Measurements from ENCODE around the gene PARD6B. TPM values are rescaled to one million over a fixed set of nuclear protein-coding genes. Genes with fewer than 3 reads are reported as not detected.

PARD6B gene
- total and polyA plus RNA-seq, 2 donors from 2014 or later = 9.2 to 72.0 TPM

DNA sequence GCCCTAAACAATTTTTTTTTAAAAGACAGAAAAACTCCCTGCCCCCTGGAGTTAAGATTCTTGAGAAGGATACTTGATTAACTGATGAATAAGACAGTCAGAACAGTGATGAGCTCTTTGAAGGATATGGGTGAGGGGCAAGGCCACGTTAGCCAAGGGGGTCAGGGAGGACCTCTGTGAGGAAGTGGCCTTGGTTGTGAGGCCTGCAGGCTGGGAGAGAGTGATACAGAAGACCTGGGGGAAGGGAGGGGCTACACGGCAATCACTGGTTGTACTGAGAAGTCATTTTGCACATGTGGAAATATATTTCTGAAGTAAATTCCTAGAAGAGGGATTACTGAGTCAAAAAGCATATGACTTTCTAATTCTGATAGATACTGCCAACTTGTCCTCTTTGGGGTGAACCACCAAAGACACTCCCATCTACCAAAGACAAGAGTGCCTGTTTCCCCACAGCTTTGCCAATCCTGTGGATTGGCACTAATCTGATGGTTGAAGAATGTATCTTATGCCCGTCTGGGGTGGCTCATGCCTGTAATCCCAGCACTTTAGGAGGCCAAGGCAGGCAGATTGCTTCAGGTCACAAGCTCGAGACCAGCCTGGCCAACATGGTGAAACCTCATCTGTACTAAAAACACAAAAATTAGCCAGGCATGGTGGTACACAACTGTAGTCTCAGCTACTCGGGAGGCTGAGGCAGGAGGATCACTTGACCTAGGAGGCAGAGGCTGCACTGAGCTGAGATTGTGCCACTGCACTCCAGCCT lies 41.2 kb downstream of the PARD6B start:
- H3K4me1 ChIP-seq (ENCODE audit: control insufficient read depth in 2 of 3, insufficient read depth in 2 of 3, low read depth in 1 of 3, low read length in 3 of 3) = no peaks in the 10 kb centered on the region
- no peak overlapping the region for H3K4me3 ChIP-seq (ENCODE audit: low read length in 3 of 3)
- H3K9ac ChIP-seq (ENCODE audit: low read length in 3 of 3) = no peak overlapping the region
- FAIRE-seq = no peak
- H3K27me3 ChIP-seq (ENCODE audit: control insufficient read depth, insufficient read depth, low read length) = no peaks in the 10 kb centered on the region
- peak in 1 of 5 donors; percentile 22 for DNase-seq
- TF ChIP-seq, protein P1, sequence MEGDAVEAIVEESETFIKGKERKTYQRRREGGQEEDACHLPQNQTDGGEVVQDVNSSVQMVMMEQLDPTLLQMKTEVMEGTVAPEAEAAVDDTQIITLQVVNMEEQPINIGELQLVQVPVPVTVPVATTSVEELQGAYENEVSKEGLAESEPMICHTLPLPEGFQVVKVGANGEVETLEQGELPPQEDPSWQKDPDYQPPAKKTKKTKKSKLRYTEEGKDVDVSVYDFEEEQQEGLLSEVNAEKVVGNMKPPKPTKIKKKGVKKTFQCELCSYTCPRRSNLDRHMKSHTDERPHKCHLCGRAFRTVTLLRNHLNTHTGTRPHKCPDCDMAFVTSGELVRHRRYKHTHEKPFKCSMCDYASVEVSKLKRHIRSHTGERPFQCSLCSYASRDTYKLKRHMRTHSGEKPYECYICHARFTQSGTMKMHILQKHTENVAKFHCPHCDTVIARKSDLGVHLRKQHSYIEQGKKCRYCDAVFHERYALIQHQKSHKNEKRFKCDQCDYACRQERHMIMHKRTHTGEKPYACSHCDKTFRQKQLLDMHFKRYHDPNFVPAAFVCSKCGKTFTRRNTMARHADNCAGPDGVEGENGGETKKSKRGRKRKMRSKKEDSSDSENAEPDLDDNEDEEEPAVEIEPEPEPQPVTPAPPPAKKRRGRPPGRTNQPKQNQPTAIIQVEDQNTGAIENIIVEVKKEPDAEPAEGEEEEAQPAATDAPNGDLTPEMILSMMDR (IDR thresholded peaks at IDR 0.05; ENCODE audit: borderline replicate concordance, extremely low read depth, insufficient read depth) = no peak
- no peaks in the 10 kb centered on the region for H3K9me3 ChIP-seq (ENCODE audit: control insufficient read depth in 2 of 3, insufficient read depth in 1 of 3, low read length in 3 of 3)
- intact Hi-C loops (cut with DNase I) = no loop called here
- H3K36me3 ChIP-seq (ENCODE audit: control insufficient read depth in 2 of 3, insufficient read depth in 3 of 3, low read length in 3 of 3) = no peaks in the 10 kb centered on the region
- H3K27ac ChIP-seq (ENCODE audit: low read depth in 2 of 2, low read length in 2 of 2) = no peak overlapping the region

GRCh38 chr20:50774515-50774914 lies 43.1 kb downstream of the PARD6B start:
- Histone ChIP-seq H3K4me1 (ENCODE audit: control insufficient read depth in 2 of 3, insufficient read depth in 2 of 3, low read depth in 1 of 3, low read length in 3 of 3) (no peaks in the 10 kb centered on the region), H3K27me3 (ENCODE audit: control insufficient read depth, insufficient read depth, low read length) (no peaks in the 10 kb centered on the region), H3K4me3 (ENCODE audit: low read length in 3 of 3) (no peak overlapping the region), H3K9ac (ENCODE audit: low read length in 3 of 3) (no peak overlapping the region), H3K9me3 (ENCODE audit: control insufficient read depth in 2 of 3, insufficient read depth in 1 of 3, low read length in 3 of 3) (no peaks in the 10 kb centered on the region), H3K27ac (ENCODE audit: low read depth in 2 of 2, low read length in 2 of 2) (no peak overlapping the region), H3K36me3 (ENCODE audit: control insufficient read depth in 2 of 3, insufficient read depth in 3 of 3, low read length in 3 of 3) (no peaks in the 10 kb centered on the region)
- FAIRE-seq = no peak
- peak in 1 of 5 donors; percentile 11 for DNase-seq
- TF ChIP-seq, protein P1 (IDR thresholded peaks at IDR 0.05; ENCODE audit: borderline replicate concordance, extremely low read depth, insufficient read depth) = no peak
- intact Hi-C loops (cut with DNase I) = no loop called here

- H3K4me3 ChIP-seq (ENCODE audit: low read length in 3 of 3) = no peak overlapping the region
- no peak overlapping the region for H3K9ac ChIP-seq (ENCODE audit: low read length in 3 of 3)
- TF ChIP-seq, protein P1 (IDR thresholded peaks at IDR 0.05; ENCODE audit: borderline replicate concordance, extremely low read depth, insufficient read depth) = no peak
- H3K36me3 ChIP-seq (ENCODE audit: control insufficient read depth in 2 of 3, insufficient read depth in 3 of 3, low read length in 3 of 3) = no peaks in the 10 kb centered on the region
- H3K27ac ChIP-seq (ENCODE audit: low read depth in 2 of 2, low read length in 2 of 2) = no peak overlapping the region
- no peaks in the 10 kb centered on the region for H3K4me1 ChIP-seq (ENCODE audit: control insufficient read depth in 2 of 3, insufficient read depth in 2 of 3, low read depth in 1 of 3, low read length in 3 of 3)
- FAIRE-seq (no peak), DNase-seq (peak in 2 of 5 donors; percentile 34 to 37)
- no peaks in the 10 kb centered on the region for H3K27me3 ChIP-seq (ENCODE audit: control insufficient read depth, insufficient read depth, low read length)
- H3K9me3 ChIP-seq (ENCODE audit: control insufficient read depth in 2 of 3, insufficient read depth in 1 of 3, low read length in 3 of 3) = no peaks in the 10 kb centered on the region
- intact Hi-C loops (cut with DNase I) = no loop called here
Measured at GRCh38 chr20:50776122-50776817, 44.9 kb downstream of the PARD6B start.

Measured in kidney (tissue), 14 donors.